VCaP (cell line): ENCODE measurements around the gene XIRP1.

Source experiments
- H3K27ac ChIP-seq: fragments of 450-650 bp; 2 replicates; pipeline ENCODE4 v1.5.1; 2017
- TF ChIP-seq, protein P1 (sequence below): fragments of 450-650 bp; conservative IDR thresholded peaks from 2 replicates; pipeline ENCODE4 v1.5.1; 2017; ENCODE audit warnings: mild to moderate bottlenecking, moderate library complexity

XIRP1 gene

DNA sequence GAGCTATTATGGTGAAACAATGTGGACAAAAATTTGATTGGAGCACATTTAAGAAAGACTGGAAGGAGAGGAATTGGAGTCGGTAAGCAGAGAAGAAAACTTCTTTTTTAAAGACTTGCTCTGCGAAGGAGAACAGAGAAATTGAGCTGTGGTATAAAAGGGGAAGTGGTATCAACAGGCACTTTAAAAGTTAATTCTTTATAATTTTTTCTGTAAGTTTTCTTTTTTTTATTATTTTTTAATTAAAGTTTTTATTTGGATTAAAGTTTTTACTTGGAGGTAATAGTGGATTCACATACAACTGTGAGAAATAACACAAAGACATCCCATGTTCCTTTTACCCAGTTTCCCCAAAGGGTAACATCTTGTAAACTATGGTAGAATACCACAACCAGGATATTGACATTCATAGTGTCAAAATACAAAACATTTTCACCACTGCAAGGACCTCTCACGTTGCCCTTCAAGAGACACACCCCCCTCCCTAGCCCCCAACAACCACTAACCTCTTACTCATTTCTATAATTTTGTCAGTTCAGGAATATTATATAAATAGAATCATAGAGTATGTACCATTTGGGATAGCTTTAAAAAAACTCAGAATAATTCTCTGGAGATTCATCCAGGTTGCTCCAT lies 33.8 kb upstream of the XIRP1 start:
- TF ChIP-seq, protein P1, sequence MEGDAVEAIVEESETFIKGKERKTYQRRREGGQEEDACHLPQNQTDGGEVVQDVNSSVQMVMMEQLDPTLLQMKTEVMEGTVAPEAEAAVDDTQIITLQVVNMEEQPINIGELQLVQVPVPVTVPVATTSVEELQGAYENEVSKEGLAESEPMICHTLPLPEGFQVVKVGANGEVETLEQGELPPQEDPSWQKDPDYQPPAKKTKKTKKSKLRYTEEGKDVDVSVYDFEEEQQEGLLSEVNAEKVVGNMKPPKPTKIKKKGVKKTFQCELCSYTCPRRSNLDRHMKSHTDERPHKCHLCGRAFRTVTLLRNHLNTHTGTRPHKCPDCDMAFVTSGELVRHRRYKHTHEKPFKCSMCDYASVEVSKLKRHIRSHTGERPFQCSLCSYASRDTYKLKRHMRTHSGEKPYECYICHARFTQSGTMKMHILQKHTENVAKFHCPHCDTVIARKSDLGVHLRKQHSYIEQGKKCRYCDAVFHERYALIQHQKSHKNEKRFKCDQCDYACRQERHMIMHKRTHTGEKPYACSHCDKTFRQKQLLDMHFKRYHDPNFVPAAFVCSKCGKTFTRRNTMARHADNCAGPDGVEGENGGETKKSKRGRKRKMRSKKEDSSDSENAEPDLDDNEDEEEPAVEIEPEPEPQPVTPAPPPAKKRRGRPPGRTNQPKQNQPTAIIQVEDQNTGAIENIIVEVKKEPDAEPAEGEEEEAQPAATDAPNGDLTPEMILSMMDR: no peak
- H3K27ac ChIP-seq: no peak overlapping the region

DNA sequence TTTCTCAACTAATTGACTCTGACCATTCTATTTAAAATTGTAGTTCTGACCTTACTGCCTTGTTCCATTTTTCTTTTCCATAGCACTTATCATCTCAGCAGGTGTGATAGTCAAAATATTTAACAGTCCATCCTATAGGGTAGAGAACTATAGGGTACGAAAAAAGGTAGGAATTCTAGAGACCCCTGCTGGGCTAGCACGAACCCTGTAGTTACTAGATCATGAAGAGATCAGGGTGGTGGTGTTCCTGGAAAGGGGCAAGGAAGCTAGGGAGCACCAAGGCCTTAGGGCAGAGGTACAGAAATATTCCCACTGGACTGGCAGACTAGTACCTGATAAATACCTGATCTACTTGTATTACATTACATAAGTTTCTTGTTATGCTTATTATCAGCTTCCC lies 31.9 kb upstream of the XIRP1 start:
- TF ChIP-seq, protein P1: no peak
- no peak overlapping the region for H3K27ac ChIP-seq

DNA sequence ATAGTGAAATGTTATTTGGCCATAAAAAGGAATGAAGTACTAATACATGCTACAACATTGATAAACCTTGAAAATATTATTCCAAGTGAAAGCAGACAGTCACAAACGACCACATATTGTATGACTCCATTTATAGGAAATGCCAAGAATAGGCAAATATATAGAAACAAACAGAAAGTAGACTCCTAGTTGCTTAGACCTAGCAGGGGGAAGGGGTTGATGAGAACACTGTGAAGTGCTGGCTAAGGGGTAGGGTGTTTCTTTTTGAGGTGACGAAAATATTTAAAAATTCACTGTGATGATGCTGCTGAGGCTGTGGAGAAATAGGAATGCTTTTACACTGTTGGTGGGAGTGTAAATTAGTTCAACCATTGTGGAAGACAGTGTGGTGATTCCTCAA lies 30.5 kb upstream of the XIRP1 start:
- TF ChIP-seq, protein P1: no peak
- no peak overlapping the region for H3K27ac ChIP-seq

DNA sequence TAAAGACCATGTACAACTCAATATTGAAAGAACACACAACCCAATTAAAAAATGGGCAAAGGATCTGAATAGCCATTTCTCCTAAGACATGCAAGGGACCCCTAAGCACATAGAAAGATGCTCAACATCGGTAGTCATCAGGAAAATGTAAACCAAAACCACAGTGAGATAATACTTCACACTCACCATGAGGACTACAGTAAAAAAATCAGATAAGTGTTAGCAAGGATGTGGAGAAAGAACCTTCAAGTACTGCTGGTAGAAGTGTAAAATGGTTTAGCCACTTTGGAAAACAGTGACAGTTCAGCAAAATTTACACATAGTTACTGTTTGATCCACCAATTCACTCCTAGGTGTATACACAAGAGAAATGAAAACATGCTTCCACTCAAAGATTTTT lies 30.1 kb upstream of the XIRP1 start:
- TF ChIP-seq, protein P1: no peak

DNA sequence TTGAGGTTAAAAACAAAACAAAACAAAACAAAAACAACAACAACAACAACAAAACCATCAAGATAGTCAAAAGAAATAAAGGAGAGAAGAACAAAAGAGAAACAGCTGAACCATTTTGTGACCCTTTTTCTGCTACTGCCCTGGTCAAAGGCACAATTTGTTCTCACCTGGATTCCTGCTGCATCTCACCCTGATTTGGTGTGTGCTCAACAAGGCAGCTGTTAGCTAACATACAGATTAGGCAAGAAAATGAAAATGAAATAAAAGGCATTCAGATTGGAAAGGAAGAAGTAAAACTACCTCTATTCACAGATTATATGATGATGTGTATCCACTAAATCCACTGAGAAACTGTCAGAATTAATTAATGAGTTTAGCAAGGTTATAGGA lies 28.7 kb upstream of the XIRP1 start:
- TF ChIP-seq, protein P1: no peak
- H3K27ac ChIP-seq: no peak overlapping the region

More for the DNA sequence above, 30.1 kb upstream of the XIRP1 start:
- no peak overlapping the region for H3K27ac ChIP-seq

DNA sequence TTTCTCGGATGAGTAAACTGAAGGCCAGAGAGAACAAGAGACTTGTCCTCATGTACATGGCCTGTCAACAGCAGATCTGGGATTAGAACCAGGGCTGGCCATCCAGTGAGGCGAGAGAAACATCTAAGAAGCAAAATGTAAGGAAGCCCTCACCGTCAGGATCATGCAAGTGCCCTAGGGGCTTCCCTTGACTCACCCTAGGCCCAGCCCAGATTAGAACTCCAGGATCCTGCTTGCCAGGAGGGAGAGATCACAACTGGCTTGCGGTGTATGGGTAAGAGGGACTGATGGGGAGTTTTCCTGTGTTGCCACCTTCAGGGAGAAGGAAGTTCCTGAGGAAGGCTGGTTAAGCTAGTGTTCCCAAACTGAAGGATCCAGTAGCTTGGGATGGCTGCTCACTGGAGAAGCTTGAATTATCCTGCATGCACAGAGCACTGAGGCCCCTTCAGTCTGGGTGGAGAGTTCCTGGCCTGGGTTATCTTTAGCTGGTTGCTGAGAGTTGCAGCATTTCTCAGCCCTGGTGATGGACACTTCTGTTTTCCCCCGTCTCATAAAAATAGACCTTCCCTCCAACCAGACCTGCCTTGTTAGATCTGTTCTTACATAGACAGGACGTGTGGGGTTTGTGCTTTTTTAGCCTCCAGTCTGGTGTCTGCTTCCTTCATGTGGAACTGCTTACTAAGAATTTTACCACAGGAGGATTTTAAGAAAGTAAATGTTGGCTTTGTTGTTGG lies 28.2 kb upstream of the XIRP1 start:
- TF ChIP-seq, protein P1: no peak
- H3K27ac ChIP-seq: no peak overlapping the region

DNA sequence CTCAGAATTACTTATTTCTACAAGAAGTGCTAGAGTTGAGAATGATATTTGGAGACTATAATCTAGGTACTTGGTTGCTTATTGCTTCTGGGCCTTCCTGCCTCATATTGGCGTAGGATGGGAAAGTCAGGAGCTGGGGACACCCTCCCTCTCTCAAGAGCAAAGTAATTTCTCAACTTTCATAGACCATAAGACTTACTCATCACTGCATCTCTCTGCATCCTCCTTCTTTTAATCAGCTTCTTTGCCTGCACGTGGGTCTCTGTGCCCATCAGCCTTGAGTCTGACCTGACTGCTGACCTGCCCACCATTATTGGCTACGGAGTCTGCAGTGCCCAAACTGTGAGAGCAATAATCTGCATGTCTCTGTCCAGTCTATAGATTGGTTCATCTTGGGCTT lies 27.3 kb upstream of the XIRP1 start:
- TF ChIP-seq, protein P1: no peak
- H3K27ac ChIP-seq: no peak overlapping the region
